SK-N-SH treated with all-trans-retinoic acid at 6 μM for 48 hours (cell line): Measurements from ENCODE around the gene ISLR.
A peak's percentile ranks its signal among the peaks of the same experiment; 100 is the strongest.

Experiments used
- ARNTL ChIP-seq: fragments of 450-650 bp; formaldehyde crosslinking; IDR thresholded peaks from 2 replicates; pipeline ENCODE4 v1.5.0; 2020; ENCODE audit warnings: low read depth, mild to moderate bottlenecking, moderate library complexity, borderline replicate concordance
- ESRRG ChIP-seq: fragments of 250-450 bp; sonication (Bioruptor Pico); IDR thresholded peaks from 2 replicates; pipeline ENCODE4 v1.6.1; 2021; ENCODE audit warnings: mild to moderate bottlenecking
- GLIS3 ChIP-seq: fragments of 250-450 bp; sonication (Bioruptor Pico); IDR thresholded peaks from 2 replicates; pipeline ENCODE4 v1.5.0; 2020; ENCODE audit warnings: mild to moderate bottlenecking, moderate library complexity
- OSR1 ChIP-seq: fragments of 250-450 bp; sonication (Bioruptor Pico); IDR thresholded peaks from 2 replicates; pipeline ENCODE4 v1.8.0; 2022; ENCODE audit warnings: moderate library complexity, mild to moderate bottlenecking, inconsistent platforms
- RARB ChIP-seq: fragments of 250-450 bp; sonication (Bioruptor Pico); IDR thresholded peaks from 2 replicates; pipeline ENCODE4 v1.8.0; 2021; ENCODE audit warnings: mild to moderate bottlenecking, moderate library complexity
- SNAI2 ChIP-seq: fragments of 250-450 bp; sonication (Bioruptor Pico); IDR thresholded peaks from 2 replicates; pipeline ENCODE4 v1.5.0; 2020; ENCODE audit warnings: mild to moderate bottlenecking, moderate library complexity
- ZC3H10 ChIP-seq: fragments of 250-450 bp; sonication (Bioruptor Pico); IDR thresholded peaks from 2 replicates; pipeline ENCODE4 v1.5.1; 2021; ENCODE audit warnings: mild to moderate bottlenecking, moderate library complexity
- ZFP3 ChIP-seq: fragments of 250-450 bp; sonication (Bioruptor Pico); IDR thresholded peaks from 2 replicates; pipeline ENCODE4 v1.5.0; 2020; ENCODE audit warnings: mild to moderate bottlenecking, moderate library complexity
- ZFP30 ChIP-seq: fragments of 450-650 bp; formaldehyde crosslinking; IDR thresholded peaks from 2 replicates; pipeline ENCODE4 v1.5.0; 2022; ENCODE audit warnings: mild to moderate bottlenecking, moderate library complexity
- ZNF565 ChIP-seq: fragments of 450-650 bp; formaldehyde crosslinking; conservative IDR thresholded peaks from 2 replicates; pipeline ENCODE4 v1.5.0; 2020; ENCODE audit warnings: low read depth, mild to moderate bottlenecking, moderate library complexity
- ZNF70 ChIP-seq: fragments of 450-650 bp; formaldehyde crosslinking; IDR thresholded peaks from 2 replicates; pipeline ENCODE4 v1.5.0; 2020; ENCODE audit warnings: mild to moderate bottlenecking, moderate library complexity
- ZNF8 ChIP-seq: fragments of 450-650 bp; formaldehyde crosslinking; IDR thresholded peaks from 2 replicates; pipeline ENCODE4 v1.5.0; 2020; ENCODE audit warnings: mild to moderate bottlenecking, moderate library complexity
- TF ChIP-seq, protein P1 (sequence below): fragments of 250-450 bp; sonication (Bioruptor Pico); IDR thresholded peaks from 2 replicates; pipeline ENCODE4 v1.8.0; 2020; ENCODE audit warnings: mild to moderate bottlenecking, moderate library complexity, borderline replicate concordance

DNA sequence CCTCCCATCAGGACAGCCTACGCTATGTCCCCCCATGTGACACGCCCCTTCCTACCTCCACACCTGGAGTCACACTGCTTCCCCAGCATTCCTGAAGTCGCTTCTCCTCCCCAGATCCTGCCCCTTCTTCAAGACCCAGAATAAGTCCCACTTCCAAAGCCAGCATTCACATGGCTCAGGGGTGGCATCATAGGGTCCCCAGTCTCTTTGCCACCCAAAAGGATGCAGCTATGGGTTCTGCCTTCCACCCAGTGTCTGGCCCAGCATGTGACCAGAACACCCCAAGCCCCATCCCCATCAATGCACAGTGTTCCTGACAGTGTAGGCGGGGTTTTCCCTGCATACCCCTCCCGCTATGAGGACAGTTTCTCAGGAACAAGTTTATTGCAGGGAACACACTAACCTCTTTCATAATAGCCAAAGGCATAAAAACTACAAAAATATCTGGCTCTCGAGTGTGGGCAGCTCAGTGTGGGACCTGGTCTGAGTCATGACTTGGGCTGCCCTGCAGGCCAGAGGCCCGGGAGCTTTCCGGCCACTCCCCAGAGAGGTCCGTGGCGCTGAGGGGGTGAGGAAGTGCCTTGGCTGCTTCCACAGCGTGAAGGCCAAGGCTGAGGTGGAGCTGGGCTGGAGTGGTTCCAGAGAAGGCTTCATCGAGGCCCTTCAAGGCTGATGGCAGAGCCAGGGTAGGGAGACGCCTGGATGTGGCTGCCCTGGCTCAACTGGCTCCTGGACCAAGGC is 5.8 kb downstream of the ISLR start:
- TF ChIP-seq ZFP3 (CRISPR knock-in tag) = 0 out of 2 replicates have a peak, but pooled peaks have one; percentile 58
- TF ChIP-seq ZNF8 (CRISPR knock-in tag) = no peak
- no peak for TF ChIP-seq RARB (CRISPR knock-in tag)
- no peak for TF ChIP-seq ZNF565
- no peak for TF ChIP-seq OSR1 (CRISPR knock-in tag)
- TF ChIP-seq, protein P1, sequence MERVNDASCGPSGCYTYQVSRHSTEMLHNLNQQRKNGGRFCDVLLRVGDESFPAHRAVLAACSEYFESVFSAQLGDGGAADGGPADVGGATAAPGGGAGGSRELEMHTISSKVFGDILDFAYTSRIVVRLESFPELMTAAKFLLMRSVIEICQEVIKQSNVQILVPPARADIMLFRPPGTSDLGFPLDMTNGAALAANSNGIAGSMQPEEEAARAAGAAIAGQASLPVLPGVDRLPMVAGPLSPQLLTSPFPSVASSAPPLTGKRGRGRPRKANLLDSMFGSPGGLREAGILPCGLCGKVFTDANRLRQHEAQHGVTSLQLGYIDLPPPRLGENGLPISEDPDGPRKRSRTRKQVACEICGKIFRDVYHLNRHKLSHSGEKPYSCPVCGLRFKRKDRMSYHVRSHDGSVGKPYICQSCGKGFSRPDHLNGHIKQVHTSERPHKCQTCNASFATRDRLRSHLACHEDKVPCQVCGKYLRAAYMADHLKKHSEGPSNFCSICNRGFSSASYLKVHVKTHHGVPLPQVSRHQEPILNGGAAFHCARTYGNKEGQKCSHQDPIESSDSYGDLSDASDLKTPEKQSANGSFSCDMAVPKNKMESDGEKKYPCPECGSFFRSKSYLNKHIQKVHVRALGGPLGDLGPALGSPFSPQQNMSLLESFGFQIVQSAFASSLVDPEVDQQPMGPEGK = no peak
- TF ChIP-seq ARNTL (CRISPR knock-in tag) = no peak
- no peak for TF ChIP-seq ZFP30
- TF ChIP-seq ESRRG (CRISPR knock-in tag) = no peak
- no peak for TF ChIP-seq SNAI2 (CRISPR knock-in tag)
- TF ChIP-seq GLIS3 (CRISPR knock-in tag) = no peak
- no peak for TF ChIP-seq ZNF70
- TF ChIP-seq ZC3H10 (CRISPR knock-in tag) = no peak
